SK-MEL-5 (cell line): Measurements from ENCODE around the gene TCF12. TPM values are rescaled to one million over a fixed set of nuclear protein-coding genes. Genes with fewer than 3 reads are reported as not detected.
A peak's percentile ranks its signal among the peaks of the same experiment; 100 is the strongest.

Experiments
- DNase-seq: peaks from one replicate; pipeline ENCODE4 v3.0.0-alpha.2; 2016; ENCODE audit warnings: low read depth, low spot score
- in situ Hi-C: cut with HindIII; loops from 2 replicates; pipeline ENCODE4 v1.10.0; 2016; ENCODE audit warnings: low sequenced_read_pairs, high pct_unique_total_duplicates, low pct_unique_long_range_greater_than_20kb
- total RNA-seq: library from RNA; depleted of rRNA; stranded (reverse); fragments of >200 nt; shearing (Covaris generic); gene quantifications from 2 replicates; pipeline ENCODE4 v1.2.3, GENCODE V29; 2014

TCF12 gene
- total RNA-seq, 1 experiment from 2014 or later, result 90.2 TPM

- DNase-seq, result peak; percentile 14
- in situ Hi-C loops, result no loop called here
Observed at GRCh38 chr15:57245130-57245529, 326.7 kb downstream of the TCF12 start.

GRCh38 chr15:57245714-57246113 lies 327.3 kb downstream of the TCF12 start:
- in situ Hi-C loops, result no loop called here
- no peak for DNase-seq

- in situ Hi-C loops, result no loop called here
- no peak for DNase-seq
Observed at GRCh38 chr15:57248074-57248473, 329.6 kb downstream of the TCF12 start.

- in situ Hi-C loops, result no loop called here
- DNase-seq, result no peak
Observed at GRCh38 chr15:57251308-57251707, 332.9 kb downstream of the TCF12 start.

GRCh38 chr15:57251941-57252340 lies 333.5 kb downstream of the TCF12 start:
- in situ Hi-C loops, result no loop called here
- DNase-seq, result no peak

GRCh38 chr15:57253082-57253481 lies 334.6 kb downstream of the TCF12 start:
- no peak for DNase-seq
- in situ Hi-C loops, result no loop called here

- in situ Hi-C loops, result no loop called here
Observed at GRCh38 chr15:57253500-57253899, 335.1 kb downstream of the TCF12 start.

GRCh38 chr15:57255751-57256341 lies 337.4 kb downstream of the TCF12 start:
- DNase-seq, result no peak
- in situ Hi-C loops, result no loop called here

More at GRCh38 chr15:57253500-57253899, 335.1 kb downstream of the TCF12 start:
- no peak for DNase-seq

- no peak for DNase-seq
- in situ Hi-C loops, result no loop called here
Observed at GRCh38 chr15:57256939-57257338, 338.5 kb downstream of the TCF12 start.

- in situ Hi-C loops, result no loop called here
- DNase-seq, result no peak
Observed at GRCh38 chr15:57259568-57260040, 341.2 kb downstream of the TCF12 start.

GRCh38 chr15:57263520-57263919 lies 345.1 kb downstream of the TCF12 start:
- DNase-seq, result no peak

GRCh38 chr15:57272771-57273357 lies 354.4 kb downstream of the TCF12 start:
- in situ Hi-C loops, result no loop called here
- DNase-seq, result no peak

More at GRCh38 chr15:57263520-57263919, 345.1 kb downstream of the TCF12 start:
- in situ Hi-C loops, result no loop called here

- in situ Hi-C loops, result no loop called here
- DNase-seq, result no peak
Observed at GRCh38 chr15:57273402-57273801, 355.0 kb downstream of the TCF12 start.

GRCh38 chr15:57278439-57278838 lies 360.0 kb downstream of the TCF12 start:
- in situ Hi-C loops, result no loop called here
- DNase-seq, result no peak

- in situ Hi-C loops, result no loop called here
- DNase-seq, result no peak
Observed at GRCh38 chr15:57280464-57280863, 362.0 kb downstream of the TCF12 start.

GRCh38 chr15:57281321-57281720 lies 362.9 kb downstream of the TCF12 start:
- in situ Hi-C loops, result no loop called here
- DNase-seq, result no peak

GRCh38 chr15:57282686-57283085 lies 364.2 kb downstream of the TCF12 start:
- in situ Hi-C loops, result no loop called here
- DNase-seq, result no peak

GRCh38 chr15:57283774-57284503 lies 365.5 kb downstream of the TCF12 start:
- in situ Hi-C loops, result no loop called here
- no peak for DNase-seq

GRCh38 chr15:57284535-57284934 lies 366.1 kb downstream of the TCF12 start:
- in situ Hi-C loops, result no loop called here
- DNase-seq, result no peak
